ENCODE data around the gene HMGXB3.

HMGXB3 gene

GRCh38 chr5:150085191-150085912, 84.8 kb downstream of the HMGXB3 start:
- H3K4me3 ChIP-seq (ENCODE audit: low read depth, low read length): no peak overlapping the region
- DNase-seq (ENCODE audit: low read depth): no peak
- TF ChIP-seq CTCF (IDR thresholded peaks at IDR 0.05; ENCODE audit: low read depth, low read length, missing control alignments): no peak

- no peak for DNase-seq (ENCODE audit: low read depth)
- no peak within 1 kb of the TSS for H3K4me3 ChIP-seq (ENCODE audit: low read depth, low read length)
- no peak for TF ChIP-seq CTCF (IDR thresholded peaks at IDR 0.05; ENCODE audit: low read depth, low read length, missing control alignments)
Measured at GRCh38 chr5:150085950-150086715, 85.6 kb downstream of the HMGXB3 start, which contains the start of gene CSF1R. TSS of gene CSF1R (minus strand) at chr5:150086554. CDS start at chr5:150086427, 127 bp downstream.

- no peak overlapping the region for H3K4me3 ChIP-seq (ENCODE audit: low read depth, low read length)
- no peak for TF ChIP-seq CTCF (IDR thresholded peaks at IDR 0.05; ENCODE audit: low read depth, low read length, missing control alignments)
- no peak for DNase-seq (ENCODE audit: low read depth)
Measured at GRCh38 chr5:150092159-150092787, 91.7 kb downstream of the HMGXB3 start.

- no peak overlapping the region for H3K4me3 ChIP-seq (ENCODE audit: low read depth, low read length)
- no peak for DNase-seq (ENCODE audit: low read depth)
- no peak for TF ChIP-seq CTCF (IDR thresholded peaks at IDR 0.05; ENCODE audit: low read depth, low read length, missing control alignments)
Measured at GRCh38 chr5:150097152-150097551, 96.6 kb downstream of the HMGXB3 start.

GRCh38 chr5:150101023-150101422, 100.5 kb downstream of the HMGXB3 start:
- TF ChIP-seq CTCF (IDR thresholded peaks at IDR 0.05; ENCODE audit: low read depth, low read length, missing control alignments): no peak
- no peak for DNase-seq (ENCODE audit: low read depth)
- no peak overlapping the region for H3K4me3 ChIP-seq (ENCODE audit: low read depth, low read length)

All from GM12864 (cell line).